ENCODE results near the gene TKT. TPM values are rescaled to one million over a fixed set of nuclear protein-coding genes. Genes with fewer than 3 reads are reported as not detected.
"Not testable (repeated sequence)": the region's sequence is repeated elsewhere in the genome, so short reads cannot be mapped to it uniquely, and the experiment has no call there.

The TKT gene
- total RNA-seq, 2 experiments from 2014 or later, result 238 to 240 TPM

GRCh38 chr3:53256704-53257055 lies 858 bp upstream of the TKT start:
- ChIA-PET CTCF (no interaction called here), POLR2A (interaction anchor here (1.1 to 1.3 kb wide), 2 partner anchors 89 to 720 kb away, joined by 3 to 4 read pairs; partner anchors contain the start of gene UQCC5)
- H3K36me3 Mint-ChIP-seq (ENCODE audit: low read depth), result peaks cover 10% of the 10 kb centered on the region
- H3K27me3 Mint-ChIP-seq, result peaks cover 4% of the 10 kb centered on the region
- DNase-seq, result no peak
- no peaks in the 10 kb centered on the region for H3K9me3 Mint-ChIP-seq
- no peak overlapping the region for H3K27ac Mint-ChIP-seq
- H3K4me3 Mint-ChIP-seq, result no peak overlapping the region
- peaks cover 31% of the 10 kb centered on the region for H3K4me1 Mint-ChIP-seq

DNA sequence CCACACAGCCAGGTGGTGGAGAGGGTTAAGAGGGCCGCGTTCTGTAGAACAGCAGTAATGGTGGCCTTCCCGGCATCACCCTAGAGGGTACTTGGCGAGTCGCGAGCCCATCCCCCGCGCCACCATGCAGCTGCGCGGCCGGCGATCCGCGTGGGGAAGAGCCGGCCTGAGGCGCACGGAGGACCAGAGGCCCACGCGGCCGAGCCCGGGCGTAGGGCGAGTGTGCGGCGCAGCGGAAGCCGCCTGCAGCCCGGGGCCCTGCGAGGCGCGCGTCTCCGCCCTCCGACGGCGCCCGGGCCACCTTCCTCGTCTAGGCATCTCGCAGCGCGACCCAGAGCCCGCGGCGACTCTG lies 423 bp downstream of the TKT start:
- Mint-ChIP-seq H3K36me3 (ENCODE audit: low read depth) (peaks cover 10% of the 10 kb centered on the region), H3K27me3 (peaks cover 4% of the 10 kb centered on the region), H3K9me3 (no peaks in the 10 kb centered on the region), H3K4me1 (peaks cover 42% of the 10 kb centered on the region), H3K4me3 (peak overlapping the region; percentile 92), H3K27ac (peak overlapping the region; percentile 81)
- DNase-seq, result peak; percentile 56
- ChIA-PET POLR2A (interaction anchor here (1.6 to 2.5 kb wide), 2 partner anchors 22 to 90 kb away, joined by 4 to 9 read pairs; no protein-coding TSS in a partner anchor), CTCF (interaction anchor here (1.5 kb wide), 1 partner anchor 36 kb away, joined by 3 read pairs; no protein-coding TSS in a partner anchor)

DNA sequence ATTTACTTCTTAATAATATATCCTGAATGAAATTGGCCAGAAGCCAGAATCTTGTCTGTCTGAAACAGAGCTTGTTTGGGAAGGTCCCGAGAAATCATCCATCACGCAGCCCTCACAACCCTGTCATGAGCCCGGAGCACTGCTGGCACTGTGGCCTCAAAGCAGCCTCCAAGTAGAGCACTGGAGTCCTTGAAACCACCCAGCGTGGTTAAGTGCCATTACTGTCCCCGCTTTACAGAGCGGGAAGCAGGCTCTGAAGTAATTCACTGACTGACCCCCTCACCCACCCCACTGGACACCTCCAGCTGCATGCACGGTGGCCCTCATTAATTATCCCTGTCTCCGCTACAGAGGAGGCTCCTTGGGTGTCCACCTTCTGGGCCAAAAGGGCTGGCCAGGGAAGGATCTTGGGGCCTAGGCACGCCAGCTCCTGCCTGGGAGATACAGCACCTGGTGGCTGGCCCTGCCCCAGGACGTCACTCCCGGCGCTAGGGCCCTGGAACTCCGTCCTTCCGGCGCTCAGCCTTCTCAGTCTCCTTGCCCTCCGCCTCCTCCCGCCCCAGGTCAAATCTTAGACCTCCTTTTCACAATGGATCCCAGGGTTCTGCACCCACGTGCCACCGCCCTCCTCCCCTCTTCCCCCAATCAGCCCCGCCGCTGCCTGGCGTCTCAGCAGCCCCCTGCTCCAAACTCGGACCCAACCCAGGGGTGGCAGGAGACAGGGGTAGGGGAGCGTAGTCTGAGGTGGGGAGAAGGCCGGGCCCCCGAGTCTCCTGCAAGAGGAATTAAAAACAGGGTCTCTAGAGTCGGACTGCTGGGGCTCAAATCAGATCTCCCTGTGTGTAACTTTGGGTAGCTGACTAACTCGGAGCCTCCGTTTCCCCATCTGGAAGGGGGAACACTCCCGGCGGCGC lies 1.1 kb downstream of the TKT start:
- H3K4me1 Mint-ChIP-seq, result peaks cover 47% of the 10 kb centered on the region
- peaks cover 10% of the 10 kb centered on the region for H3K36me3 Mint-ChIP-seq (ENCODE audit: low read depth)
- H3K9me3 Mint-ChIP-seq, result no peaks in the 10 kb centered on the region
- POLR2A ChIA-PET, result interaction anchor here (0.6 to 2.5 kb wide), 7 partner anchors 13 to 145 kb away, joined by 3 to 9 read pairs (median 4); partner anchors contain the start of gene DCP1A
- peak; percentile 70 for DNase-seq
- H3K27ac Mint-ChIP-seq, result peak overlapping the region; percentile 81
- H3K4me3 Mint-ChIP-seq, result peak overlapping the region; percentile 92
- CTCF ChIA-PET, result interaction anchor here (0.6 to 1.5 kb wide), 4 partner anchors 21 to 146 kb away, joined by 3 to 6 read pairs (median 3); no protein-coding TSS in a partner anchor
- peaks cover 4% of the 10 kb centered on the region for H3K27me3 Mint-ChIP-seq

- H3K4me1 Mint-ChIP-seq, result peaks cover 52% of the 10 kb centered on the region
- H3K4me3 Mint-ChIP-seq, result peak overlapping the region; percentile 92
- peaks cover 3% of the 10 kb centered on the region for H3K27me3 Mint-ChIP-seq
- CTCF ChIA-PET, result interaction anchor here (0.6 to 1.5 kb wide), 4 partner anchors 20 to 145 kb away, joined by 3 to 6 read pairs (median 3); no protein-coding TSS in a partner anchor
- H3K36me3 Mint-ChIP-seq (ENCODE audit: low read depth), result peaks cover 10% of the 10 kb centered on the region
- H3K9me3 Mint-ChIP-seq, result no peaks in the 10 kb centered on the region
- DNase-seq, result no peak
- peak overlapping the region; percentile 81 for H3K27ac Mint-ChIP-seq
- POLR2A ChIA-PET, result interaction anchor here (0.6 to 2.5 kb wide), 6 partner anchors 19 to 144 kb away, joined by 3 to 9 read pairs (median 4); partner anchors contain the start of gene DCP1A
Observed at GRCh38 chr3:53253707-53254508, 1.9 kb downstream of the TKT start.

GRCh38 chr3:53252947-53253322 lies 2.9 kb downstream of the TKT start:
- H3K27ac Mint-ChIP-seq, H3K9me3 Mint-ChIP-seq, H3K27me3 Mint-ChIP-seq, POLR2A ChIA-PET, DNase-seq: not testable (repeated sequence)
- CTCF ChIA-PET, result interaction anchor here (1.2 kb wide), 1 partner anchor 31 kb away, joined by 3 read pairs; no protein-coding TSS in a partner anchor
- peak overlapping the region; percentile 1 for H3K4me3 Mint-ChIP-seq
- peaks cover 10% of the 10 kb centered on the region for H3K36me3 Mint-ChIP-seq (ENCODE audit: low read depth)
- H3K4me1 Mint-ChIP-seq, result peaks cover 60% of the 10 kb centered on the region

- Mint-ChIP-seq H3K9me3 (no peaks in the 10 kb centered on the region), H3K27ac (peak overlapping the region; percentile 61), H3K4me3 (peak overlapping the region; percentile 22), H3K27me3 (no peaks in the 10 kb centered on the region), H3K4me1 (peaks cover 64% of the 10 kb centered on the region), H3K36me3 (ENCODE audit: low read depth) (peaks cover 14% of the 10 kb centered on the region)
- ChIA-PET POLR2A (interaction anchor here (0.6 kb wide), 1 partner anchor 473 kb away, joined by 4 read pairs; no protein-coding TSS in a partner anchor), CTCF (interaction anchor here (1.2 to 1.7 kb wide), 3 partner anchors 30 to 140 kb away, joined by 3 to 4 read pairs (median 3); no protein-coding TSS in a partner anchor)
- no peak for DNase-seq
Observed at GRCh38 chr3:53252096-53252946, 3.5 kb downstream of the TKT start.

GRCh38 chr3:53250881-53251605 lies 4.8 kb downstream of the TKT start:
- Mint-ChIP-seq H3K27ac (peak overlapping the region; percentile 47), H3K27me3 (no peaks in the 10 kb centered on the region)

DNA sequence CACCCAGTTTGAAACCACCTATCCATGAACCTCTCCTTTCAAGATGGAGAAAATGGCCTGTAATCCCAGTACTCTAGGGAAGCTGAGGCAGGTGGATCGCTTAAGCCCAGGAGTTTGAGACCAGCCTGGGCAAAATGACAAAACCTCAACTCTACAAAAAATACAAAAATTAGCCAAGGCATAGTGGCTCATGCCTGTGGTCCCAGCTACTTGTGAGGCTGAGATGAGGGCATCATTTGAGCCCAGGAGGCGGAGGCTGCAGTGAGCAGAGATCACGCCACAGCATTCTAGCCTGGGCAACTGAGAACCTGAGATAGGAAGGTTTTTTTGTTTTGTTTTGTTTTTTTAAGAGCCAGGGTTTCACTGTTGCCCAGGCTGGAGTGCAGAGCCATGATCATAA lies 5.4 kb downstream of the TKT start:
- H3K36me3 Mint-ChIP-seq (ENCODE audit: low read depth), result peaks cover 16% of the 10 kb centered on the region
- CTCF ChIA-PET, result interaction anchor here (1.7 kb wide), 1 partner anchor 30 kb away, joined by 4 read pairs; no protein-coding TSS in a partner anchor
- POLR2A ChIA-PET, result no interaction called here
- DNase-seq, result no peak
- no peak overlapping the region for H3K4me3 Mint-ChIP-seq
- no peaks in the 10 kb centered on the region for H3K9me3 Mint-ChIP-seq
- H3K27me3 Mint-ChIP-seq, result no peaks in the 10 kb centered on the region
- H3K27ac Mint-ChIP-seq, result no peak overlapping the region
- H3K4me1 Mint-ChIP-seq, result peaks cover 63% of the 10 kb centered on the region

More at GRCh38 chr3:53250881-53251605, 4.8 kb downstream of the TKT start:
- Mint-ChIP-seq H3K4me3 (no peak overlapping the region), H3K9me3 (no peaks in the 10 kb centered on the region), H3K4me1 (peaks cover 64% of the 10 kb centered on the region), H3K36me3 (ENCODE audit: low read depth) (peaks cover 16% of the 10 kb centered on the region)
- ChIA-PET CTCF (interaction anchor here (1.6 to 1.7 kb wide), 2 partner anchors 31 to 139 kb away, joined by 3 to 4 read pairs; no protein-coding TSS in a partner anchor), POLR2A (interaction anchor here (0.6 kb wide), 1 partner anchor 471 kb away, joined by 4 read pairs; no protein-coding TSS in a partner anchor)
- no peak for DNase-seq

DNA sequence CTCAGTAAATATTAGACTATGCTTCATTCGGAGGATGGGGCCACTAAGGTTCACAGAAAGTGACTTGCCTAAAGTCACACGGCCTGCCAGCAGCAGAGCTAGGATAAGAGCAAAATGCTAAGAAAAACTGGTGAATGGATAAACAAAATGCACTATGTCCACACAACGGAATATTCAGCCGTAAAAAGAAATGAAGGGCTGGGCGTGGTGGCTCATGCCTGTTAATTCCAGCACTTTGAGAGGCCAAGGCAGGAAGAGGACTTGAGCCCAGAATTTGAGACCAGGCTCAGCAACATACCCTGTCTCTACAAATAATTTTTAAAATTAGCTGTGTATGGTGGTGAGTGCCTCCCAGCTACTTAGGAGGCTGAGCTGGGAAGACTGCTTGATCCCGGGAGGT lies 7.7 kb downstream of the TKT start:
- H3K4me1 Mint-ChIP-seq, result peaks cover 54% of the 10 kb centered on the region
- peaks cover 11% of the 10 kb centered on the region for H3K36me3 Mint-ChIP-seq (ENCODE audit: low read depth)
- no peak overlapping the region for H3K4me3 Mint-ChIP-seq
- H3K27ac Mint-ChIP-seq, result no peak overlapping the region
- DNase-seq, result no peak
- POLR2A ChIA-PET, result no interaction called here
- CTCF ChIA-PET, result interaction anchor here (0.6 to 0.7 kb wide), 3 partner anchors 11 to 31 kb away, joined by 3 to 5 read pairs (median 5); no protein-coding TSS in a partner anchor
- H3K9me3 Mint-ChIP-seq, result no peaks in the 10 kb centered on the region
- H3K27me3 Mint-ChIP-seq, result no peaks in the 10 kb centered on the region

DNA sequence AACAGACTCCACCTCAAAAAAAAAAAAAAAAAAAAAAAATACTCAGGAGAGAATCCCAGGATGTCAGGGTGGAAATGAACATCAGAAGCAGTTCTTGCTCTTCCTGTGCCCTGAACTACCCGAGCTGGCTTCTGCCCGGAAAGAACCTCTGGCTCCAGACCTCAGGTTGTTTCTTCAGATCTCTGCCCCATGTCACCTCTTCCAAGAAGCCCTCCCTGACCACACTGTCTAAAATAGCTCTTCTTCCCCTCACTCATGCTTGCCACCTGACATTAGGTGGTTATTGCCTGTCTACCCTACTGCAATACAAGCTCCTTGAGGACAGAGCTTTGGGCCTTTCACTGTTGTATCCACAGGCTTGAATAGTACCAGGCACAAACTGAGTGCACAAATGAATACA lies 8.2 kb downstream of the TKT start:
- ChIA-PET POLR2A (no interaction called here), CTCF (interaction anchor here (0.6 to 0.7 kb wide), 2 partner anchors 11 to 31 kb away, joined by 5 read pairs; no protein-coding TSS in a partner anchor)
- H3K36me3 Mint-ChIP-seq (ENCODE audit: low read depth), result peaks cover 8% of the 10 kb centered on the region
- H3K4me3 Mint-ChIP-seq, result no peak overlapping the region
- no peak for DNase-seq
- no peaks in the 10 kb centered on the region for H3K27me3 Mint-ChIP-seq
- H3K4me1 Mint-ChIP-seq, result peaks cover 51% of the 10 kb centered on the region
- H3K27ac Mint-ChIP-seq, result no peak overlapping the region
- no peaks in the 10 kb centered on the region for H3K9me3 Mint-ChIP-seq

DNA sequence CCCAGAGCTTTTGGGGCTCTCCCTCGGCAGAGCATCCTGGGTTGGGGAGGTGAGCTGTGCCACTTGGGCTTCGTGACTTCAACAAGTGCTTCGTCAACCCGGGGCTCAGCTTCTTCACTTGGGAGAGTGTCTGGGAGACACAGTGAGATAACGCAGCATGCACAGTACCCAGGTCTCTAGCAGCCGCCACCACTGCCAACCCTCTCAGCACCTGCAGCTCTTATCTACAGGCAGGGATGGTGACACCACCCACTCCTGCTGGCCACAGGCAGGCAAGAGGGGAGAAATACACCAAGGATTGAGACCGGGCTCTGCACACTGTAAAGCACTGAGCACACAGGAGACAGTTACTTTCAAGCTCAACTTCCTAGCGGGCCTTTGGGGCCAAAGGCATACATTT lies 11.6 kb downstream of the TKT start:
- no peak overlapping the region for H3K4me3 Mint-ChIP-seq
- H3K4me1 Mint-ChIP-seq, result peaks cover 20% of the 10 kb centered on the region
- no peaks in the 10 kb centered on the region for H3K9me3 Mint-ChIP-seq
- no peak overlapping the region for H3K27ac Mint-ChIP-seq
- no peaks in the 10 kb centered on the region for H3K27me3 Mint-ChIP-seq
- peaks cover 20% of the 10 kb centered on the region for H3K36me3 Mint-ChIP-seq (ENCODE audit: low read depth)
- ChIA-PET CTCF (no interaction called here), POLR2A (no interaction called here)
- DNase-seq, result no peak

All from activated CD4-positive, alpha-beta memory T cell treated with anti-CD3 and anti-CD28 coated beads, Interleukin-2, amount 10 ng/mL, durations not matched to agents 7 days and 5 days (primary cell).